ENCODE results near the gene ZNF644.

Gene ZNF644

DNA sequence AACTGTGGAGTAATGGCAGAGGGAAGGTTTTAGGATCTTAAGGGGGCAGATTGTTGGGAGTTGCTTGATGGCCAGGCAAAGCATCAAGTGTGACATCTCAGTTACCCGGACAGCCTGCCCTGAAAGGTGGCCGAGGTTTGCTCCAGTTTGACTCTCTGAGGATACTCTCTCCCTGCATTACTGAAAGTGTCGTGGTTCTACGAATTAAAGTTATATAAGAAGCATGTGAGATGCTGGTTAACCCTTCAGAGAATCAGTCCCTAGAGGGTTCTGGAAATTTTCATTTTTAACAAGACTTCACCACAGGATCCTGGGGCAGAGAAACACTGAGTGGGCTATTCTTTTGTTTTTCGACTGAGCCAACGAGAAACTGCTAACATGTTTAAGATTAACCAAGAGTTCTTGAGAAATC lies 689 bp upstream of the ZNF644 start:
- DNase-seq (ENCODE audit: low read depth in 2 of 2) = no peak

DNA sequence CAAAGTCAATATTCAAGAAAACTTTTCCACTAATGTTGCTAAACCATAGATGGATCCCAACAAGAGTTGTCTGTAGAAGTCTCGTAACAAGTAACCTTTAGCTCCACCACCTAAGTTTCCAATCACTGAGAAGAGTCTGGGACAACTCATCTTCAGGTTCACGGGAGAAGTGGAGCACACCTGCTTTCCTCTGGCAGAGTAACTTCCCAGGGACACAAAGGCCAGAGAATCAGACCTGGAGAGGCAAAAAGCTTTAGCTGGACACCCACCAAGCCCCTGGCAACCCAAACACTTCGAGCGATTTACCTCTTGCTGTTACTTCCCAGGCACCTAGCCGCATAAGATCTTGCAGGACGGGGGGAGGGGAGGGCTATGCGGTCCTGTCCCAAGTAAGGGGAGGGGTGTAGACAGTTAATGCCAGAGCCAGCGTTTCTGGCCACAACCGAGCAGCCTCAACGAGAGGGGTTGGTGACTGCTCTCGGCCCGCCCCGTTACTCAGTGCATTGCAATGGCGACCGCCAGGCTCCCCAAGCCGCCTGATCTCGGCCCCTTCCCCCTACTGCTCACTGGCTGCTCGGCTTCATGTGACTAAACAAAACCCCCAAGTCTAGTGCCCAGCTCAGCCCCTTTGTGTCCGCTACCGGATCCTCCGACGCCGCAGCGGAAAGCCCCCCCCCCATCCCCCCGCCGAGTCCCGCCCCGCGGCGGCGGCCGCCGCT lies 709 bp downstream of the ZNF644 start:
- peak; percentile 39 to 40 for DNase-seq (ENCODE audit: low read depth in 2 of 2)

DNA sequence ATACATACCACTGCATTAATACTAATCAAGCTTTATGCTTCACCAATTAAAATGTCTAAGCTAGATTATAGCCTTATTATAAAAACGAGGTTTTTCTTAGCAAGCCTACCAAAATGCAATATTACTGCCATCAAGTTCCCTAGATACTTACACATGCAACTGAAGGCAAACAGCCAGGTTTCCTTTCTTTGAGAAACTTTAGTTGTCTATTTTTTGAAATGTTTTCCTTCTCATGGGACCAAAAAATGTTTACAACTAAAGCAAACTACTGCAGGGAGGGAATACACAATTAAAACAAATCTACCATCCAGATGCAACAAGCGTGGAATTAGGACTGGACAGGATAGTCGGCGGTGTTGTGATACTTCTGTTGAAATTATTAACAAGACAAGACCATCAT lies 1.3 kb downstream of the ZNF644 start:
- DNase-seq (ENCODE audit: low read depth in 2 of 2) = no peak

DNA sequence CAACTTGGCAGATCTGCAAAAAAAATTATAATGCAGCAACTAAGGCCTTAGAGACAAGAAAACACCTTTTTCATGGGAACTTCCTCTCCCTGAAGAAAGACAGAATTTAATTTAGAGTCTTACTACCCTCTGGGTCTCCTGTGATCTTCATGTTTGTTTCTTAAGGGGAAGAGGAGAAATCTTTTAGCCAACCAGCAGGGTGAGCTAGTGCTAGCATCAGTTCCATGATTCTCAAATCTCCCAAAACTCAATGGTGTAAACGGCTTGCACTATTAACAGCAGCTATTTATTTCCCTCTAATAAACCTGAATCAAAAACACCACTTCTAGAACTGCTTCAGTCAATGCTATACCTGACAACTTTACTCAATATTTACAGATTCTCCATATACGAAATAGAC lies 3.8 kb downstream of the ZNF644 start:
- no peak for DNase-seq (ENCODE audit: low read depth in 2 of 2)

DNA sequence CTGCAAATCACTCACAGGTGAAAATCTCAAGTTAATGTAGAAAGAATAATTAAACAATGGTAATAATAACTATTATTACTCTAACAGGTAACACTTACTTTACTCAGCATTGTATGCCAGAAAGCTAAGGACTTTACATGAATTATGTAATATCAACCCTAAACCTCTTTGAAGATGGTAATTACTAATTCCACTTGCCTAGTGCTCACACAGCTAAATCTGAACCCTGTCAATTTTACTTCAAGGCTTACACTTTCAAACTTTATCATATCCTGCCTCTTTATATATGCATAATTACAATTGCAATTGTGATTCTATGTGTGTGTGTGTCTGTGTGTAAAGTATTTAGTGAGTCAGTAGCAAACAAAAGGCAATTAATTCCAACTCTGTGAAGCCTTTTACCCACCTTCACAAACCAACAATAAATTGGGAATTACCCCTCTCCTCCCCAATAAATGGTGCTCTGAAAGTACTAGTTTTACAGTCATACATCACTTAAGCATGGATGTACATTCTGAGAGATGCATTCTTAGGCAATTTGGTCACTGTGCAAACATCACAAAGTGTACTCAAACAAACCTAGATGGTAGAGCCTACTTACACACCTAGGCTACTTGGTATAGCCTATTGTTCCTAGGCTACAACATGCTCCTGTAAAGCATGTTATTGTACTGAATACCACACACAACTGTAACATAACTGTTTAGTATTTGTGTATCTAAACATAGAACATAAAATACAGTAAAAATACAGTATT lies 5.9 kb downstream of the ZNF644 start:
- no peak for DNase-seq (ENCODE audit: low read depth in 2 of 2)

GRCh38 chr1:91015358-91015780 lies 6.5 kb downstream of the ZNF644 start:
- DNase-seq (ENCODE audit: low read depth in 2 of 2) = no peak

- DNase-seq (ENCODE audit: low read depth in 2 of 2) = no peak
Observed at GRCh38 chr1:91014475-91014874, 7.4 kb downstream of the ZNF644 start.

- DNase-seq (ENCODE audit: low read depth in 2 of 2) = no peak
Observed at GRCh38 chr1:91013302-91013701, 8.5 kb downstream of the ZNF644 start.

- DNase-seq (ENCODE audit: low read depth in 2 of 2) = no peak
Observed at GRCh38 chr1:91012196-91012595, 9.6 kb downstream of the ZNF644 start.

DNA sequence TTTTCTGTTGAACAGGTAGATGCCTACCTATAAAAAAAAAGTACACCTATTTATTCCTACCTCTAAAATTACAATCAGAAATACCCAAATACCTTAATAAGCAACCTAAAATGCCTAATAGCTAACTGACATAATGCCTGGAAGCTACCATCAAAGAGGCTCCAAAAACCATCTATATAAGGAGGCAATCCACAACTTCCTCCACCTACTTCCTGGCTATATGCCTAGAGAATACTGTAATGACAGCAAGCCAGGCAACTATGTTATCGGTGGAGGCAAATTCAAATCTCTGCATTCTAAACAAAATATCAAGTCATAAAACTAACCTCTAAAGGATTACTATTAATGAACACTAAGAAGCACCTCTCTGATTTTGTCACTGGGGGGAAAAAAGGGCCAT lies 10.1 kb downstream of the ZNF644 start:
- no peak for DNase-seq (ENCODE audit: low read depth in 2 of 2)

- DNase-seq (ENCODE audit: low read depth in 2 of 2) = no peak
Observed at GRCh38 chr1:91007827-91008226, 14.0 kb downstream of the ZNF644 start.

DNA sequence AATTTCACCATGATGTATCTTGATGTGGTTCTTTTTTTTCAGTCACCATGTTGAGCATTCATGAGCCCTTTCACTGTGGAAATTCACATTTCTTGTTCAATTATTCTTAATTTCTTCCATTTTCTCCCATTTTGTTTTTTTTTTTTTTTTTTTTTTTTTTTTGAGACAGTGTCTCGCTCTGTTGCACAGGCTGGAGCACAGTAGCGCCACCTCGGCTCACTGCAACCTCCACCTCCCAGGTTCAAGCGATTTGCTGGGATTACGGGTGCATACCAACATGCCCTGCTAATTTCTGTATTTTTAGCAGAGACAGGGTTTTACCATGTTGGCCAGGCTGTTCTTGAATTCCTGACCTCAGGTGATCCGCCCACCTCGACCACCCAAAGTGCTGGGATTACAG lies 14.7 kb downstream of the ZNF644 start:
- DNase-seq (ENCODE audit: low read depth in 2 of 2) = no peak

DNA sequence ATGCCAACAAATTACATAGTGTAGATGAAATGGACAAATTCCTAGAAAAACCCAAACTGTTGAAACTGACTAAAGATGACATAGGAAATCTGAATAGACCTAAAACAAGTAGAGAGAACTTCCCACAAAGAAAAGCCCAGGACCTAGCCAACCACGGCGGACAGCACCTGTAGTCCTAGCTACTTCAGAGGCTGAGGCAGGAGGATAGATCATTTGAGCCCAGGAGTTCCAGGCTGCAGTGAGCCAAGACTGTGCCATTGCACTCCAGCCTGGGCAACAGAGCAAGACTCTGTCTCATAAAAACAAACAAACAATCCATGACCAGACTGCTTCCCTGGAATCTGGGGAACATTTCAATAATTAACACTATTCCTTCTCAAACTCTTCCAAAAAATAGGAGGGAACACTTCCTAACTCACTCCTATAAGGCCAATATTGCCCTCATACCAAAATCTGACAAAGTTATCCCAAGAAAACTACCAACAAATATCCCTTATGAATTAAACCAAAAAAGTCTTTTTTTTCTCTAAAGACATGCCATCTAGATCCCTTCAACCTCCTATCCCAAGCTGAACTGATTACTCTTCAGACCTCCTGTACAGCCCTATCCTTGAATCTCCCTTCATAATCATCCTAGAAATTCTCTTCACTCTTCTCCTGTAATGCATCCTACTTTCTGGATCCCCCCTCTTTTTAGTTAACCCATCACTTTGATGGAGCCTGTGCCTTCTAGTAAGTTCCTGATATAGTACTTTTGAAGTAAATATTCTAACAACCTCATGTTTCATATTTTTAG lies 15.5 kb downstream of the ZNF644 start:
- no peak for DNase-seq (ENCODE audit: low read depth in 2 of 2)

GRCh38 chr1:91005285-91005684 lies 16.6 kb downstream of the ZNF644 start:
- DNase-seq (ENCODE audit: low read depth in 2 of 2) = no peak

DNA sequence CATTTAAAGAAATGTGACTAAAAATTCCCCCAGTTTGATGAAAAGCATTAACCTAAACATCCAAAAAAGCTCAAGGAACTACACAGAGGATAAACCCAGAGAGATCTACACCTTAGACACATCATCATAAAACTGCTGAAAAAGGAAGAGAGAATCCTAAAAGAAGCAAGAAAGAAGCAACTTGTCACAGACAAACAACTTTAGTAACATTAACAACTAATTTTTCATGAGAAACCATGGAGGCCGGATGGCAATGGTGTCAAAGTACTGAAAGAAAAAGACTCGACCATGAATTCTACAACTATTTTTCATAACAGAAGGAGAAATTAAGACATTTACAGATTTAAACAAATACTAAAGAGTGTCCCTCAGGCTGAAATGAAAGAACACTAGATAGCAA lies 17.7 kb downstream of the ZNF644 start:
- no peak for DNase-seq (ENCODE audit: low read depth in 2 of 2)

- no peak for DNase-seq (ENCODE audit: low read depth in 2 of 2)
Observed at GRCh38 chr1:90996742-90997413, 25.0 kb downstream of the ZNF644 start.

DNA sequence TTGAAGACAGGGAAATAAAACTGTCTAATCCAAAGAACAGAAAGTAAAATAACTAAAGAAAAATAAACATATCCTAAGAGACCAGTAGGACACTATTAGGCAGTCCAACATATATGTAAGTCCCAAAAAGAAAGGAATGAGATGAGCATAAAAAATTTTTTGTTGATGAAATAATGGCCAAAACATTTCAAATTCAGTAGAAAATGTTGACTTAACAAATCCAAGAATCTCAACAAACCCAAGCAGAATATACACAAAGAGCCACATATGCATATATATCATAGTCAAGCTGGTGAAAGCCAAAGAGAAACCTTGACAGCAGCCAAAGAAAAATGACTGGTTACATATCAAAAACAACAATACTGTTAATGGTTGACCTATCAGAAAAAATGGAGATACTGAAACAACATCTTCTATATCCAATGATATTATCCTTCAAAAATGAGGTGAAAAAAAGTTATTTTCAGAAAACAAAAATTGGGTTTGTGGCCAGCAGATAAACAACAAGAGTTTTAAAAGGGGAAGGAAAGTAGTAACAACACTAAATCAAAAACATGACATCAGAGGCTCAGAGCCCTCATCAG lies 26.4 kb downstream of the ZNF644 start:
- no peak for DNase-seq (ENCODE audit: low read depth in 2 of 2)

DNA sequence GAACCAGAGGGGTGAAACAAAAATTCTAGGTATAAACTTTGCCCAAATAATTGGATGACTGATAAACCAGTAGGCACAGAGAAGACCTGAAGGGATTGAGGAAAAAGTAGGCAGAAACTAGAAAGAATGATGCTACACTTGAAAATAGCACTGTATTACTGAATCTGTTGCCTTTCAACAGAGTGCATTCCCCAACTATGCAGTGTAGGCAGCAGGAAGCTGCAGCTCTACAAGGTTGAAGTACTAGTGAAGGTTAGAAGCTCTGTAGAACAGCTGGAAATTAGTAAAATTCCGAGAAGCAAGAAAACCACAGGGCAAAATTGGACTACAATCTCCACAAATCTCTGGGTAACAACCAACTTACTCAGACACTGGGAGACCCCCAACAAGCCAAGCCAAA lies 27.4 kb downstream of the ZNF644 start:
- no peak for DNase-seq (ENCODE audit: low read depth in 2 of 2)

DNA sequence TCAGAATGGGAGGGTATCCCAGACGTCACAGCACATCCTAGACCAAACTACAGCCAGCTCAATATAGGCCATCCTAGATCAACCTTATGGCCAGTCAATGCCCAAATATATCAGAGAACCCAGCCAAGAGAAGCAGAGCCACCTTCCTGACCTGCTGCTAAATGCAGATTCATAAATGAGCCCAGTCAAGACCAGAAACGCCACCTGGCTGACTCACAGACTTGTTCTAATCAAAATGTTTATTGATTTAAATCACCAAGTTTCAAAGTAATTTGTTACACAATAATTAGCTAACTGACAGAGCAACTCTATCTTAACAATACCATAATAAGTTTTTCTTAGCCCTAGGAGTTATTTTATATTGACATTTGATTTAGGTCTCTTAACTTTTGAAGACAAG lies 28.6 kb downstream of the ZNF644 start:
- no peak for DNase-seq (ENCODE audit: low read depth in 2 of 2)

- DNase-seq (ENCODE audit: low read depth in 2 of 2) = no peak
Observed at GRCh38 chr1:90990779-90991178, 31.1 kb downstream of the ZNF644 start.

DNA sequence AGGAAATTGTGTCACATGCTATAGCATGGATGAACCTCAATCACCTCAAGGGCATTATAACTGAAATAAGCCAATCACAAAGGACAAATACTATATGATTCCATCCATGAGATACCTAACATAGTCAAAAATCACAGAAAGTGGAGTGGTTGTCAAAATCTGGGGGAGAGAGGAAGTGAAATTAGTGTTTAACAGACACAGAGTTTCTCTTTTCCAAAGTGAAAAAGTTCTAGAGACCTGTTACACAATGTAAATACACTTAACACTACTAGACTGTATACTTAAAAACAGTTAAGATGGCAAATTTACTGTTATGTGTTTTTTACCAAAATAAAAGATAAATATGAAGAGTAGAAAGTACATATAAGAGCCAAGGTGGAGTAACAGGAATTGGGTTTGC lies 31.8 kb downstream of the ZNF644 start:
- DNase-seq (ENCODE audit: low read depth in 2 of 2) = no peak

DNA sequence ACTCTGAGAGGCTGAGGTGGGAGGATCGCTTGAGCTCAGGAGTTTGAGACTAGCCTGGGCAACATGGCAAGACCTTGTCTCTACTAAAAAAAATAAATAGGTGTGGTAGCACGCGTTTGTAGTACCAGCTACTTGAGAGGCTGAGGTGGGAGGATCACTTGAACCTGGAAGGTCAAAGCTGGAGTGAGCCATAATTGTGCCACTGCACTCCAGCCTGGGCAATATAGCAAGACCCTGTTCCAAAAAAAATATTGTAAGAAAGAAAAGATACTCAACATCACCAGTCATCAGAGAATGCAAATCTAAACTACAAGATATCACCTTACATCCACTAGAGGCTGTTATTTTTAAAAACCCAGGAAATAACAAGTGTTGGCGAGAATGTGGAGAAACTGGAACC lies 32.5 kb downstream of the ZNF644 start:
- DNase-seq (ENCODE audit: low read depth in 2 of 2) = no peak
